Activated CD4-positive, alpha-beta T cell treated with anti-CD3 and anti-CD28 coated beads, Interleukin-2, Interleukin-4, amounts not matched to agents 100 ng/mL and 50 ng/mL, durations not matched to agents 16 hours and 8 hours (primary cell): ENCODE results near the gene SLC7A10.
"Not testable (repeated sequence)": the region's sequence is repeated elsewhere in the genome, so short reads cannot be mapped to it uniquely, and the experiment has no call there.

Experiments
- DNase-seq: peaks from one replicate; pipeline ENCODE4 v3.0.0-alpha.2; 2020; ENCODE audit warnings: low spot score

SLC7A10 gene

DNA sequence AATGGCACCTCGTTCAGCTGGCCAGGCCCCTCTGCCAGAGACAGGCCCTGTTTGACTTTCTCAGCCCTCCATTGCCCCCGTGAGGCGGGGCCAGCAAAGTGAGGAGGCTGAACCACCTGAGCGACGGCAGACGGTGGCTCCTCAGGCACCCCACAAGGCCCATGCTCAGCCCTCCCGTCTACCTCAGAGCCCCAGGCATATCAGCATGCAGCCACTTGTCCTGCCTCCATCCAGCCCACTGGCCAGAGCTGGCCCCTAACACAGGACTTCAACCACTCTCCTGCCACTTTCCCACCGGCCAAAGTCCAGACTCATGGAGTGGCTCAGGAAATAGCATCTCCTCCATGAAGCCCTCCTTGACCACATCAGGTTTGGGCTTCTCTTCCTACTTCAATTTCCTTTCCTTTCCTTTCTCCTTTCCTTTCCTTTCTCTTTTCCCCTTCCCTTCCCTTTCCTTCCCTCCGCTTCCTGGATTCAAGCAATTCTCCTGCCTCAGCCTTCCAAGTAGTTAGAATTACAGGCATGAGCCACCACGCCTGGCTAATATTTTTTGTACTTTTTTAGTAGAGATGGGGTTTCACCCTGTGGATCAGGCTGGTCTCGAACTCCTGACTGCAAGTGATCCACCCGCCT lies 9.3 kb downstream of the SLC7A10 start:
- DNase-seq, result no peak

DNA sequence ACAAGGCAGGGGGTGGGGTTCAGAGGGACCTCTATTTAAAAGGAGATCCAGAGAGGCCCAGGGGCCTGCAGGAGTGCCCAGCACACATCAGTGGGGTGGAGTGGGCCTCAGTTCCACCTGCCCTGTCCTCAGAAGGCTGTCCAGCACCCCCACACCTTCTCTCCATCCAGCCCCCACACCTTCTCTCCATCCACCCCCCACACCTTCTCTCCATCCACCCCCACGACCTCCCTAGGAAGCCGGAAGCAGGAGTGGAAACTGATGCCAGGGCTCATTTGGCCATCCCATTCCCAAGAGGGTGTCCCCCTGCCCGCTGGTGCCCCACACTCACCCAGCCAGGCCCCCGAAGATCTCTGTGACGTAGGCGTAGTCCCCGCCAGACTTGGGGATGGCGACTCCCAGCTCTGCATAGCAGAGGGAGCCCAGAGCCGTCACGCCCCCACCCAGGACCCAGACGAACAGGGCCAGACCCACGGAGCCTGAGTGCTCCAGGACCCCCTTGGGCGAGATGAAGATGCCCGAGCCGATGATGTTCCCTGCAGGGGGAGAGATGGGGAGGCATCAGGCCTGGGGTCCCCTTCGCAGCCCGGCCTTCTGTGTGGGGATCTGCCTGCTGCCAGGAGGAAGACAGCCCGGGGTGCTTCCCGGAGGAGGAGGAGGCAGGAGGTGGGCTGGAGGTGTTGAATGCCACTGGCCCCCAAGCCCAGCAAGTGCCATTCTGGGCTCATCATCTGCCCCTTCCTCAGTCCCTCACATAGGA lies 10.0 kb downstream of the SLC7A10 start:
- DNase-seq, result no peak

DNA sequence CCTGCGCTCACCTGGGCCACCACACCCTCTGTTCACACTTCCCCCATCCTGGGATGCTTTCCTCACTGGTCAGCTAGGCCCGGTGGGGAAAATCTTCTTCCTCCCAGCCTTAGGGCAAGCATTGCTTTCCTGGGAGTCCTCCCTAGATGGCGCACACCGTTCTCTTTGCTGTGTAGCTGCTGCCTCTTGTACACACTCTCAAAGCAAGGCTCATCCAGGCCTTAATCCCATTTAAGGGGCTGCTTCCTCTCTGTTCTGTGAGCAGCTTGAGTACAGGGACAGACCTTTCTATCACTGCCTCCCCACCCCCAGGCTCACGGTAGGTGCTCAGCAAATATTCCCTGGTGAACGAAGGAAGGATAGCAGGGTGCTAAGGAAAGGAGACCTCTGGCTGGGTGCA lies 11.1 kb downstream of the SLC7A10 start:
- DNase-seq, result no peak

DNA sequence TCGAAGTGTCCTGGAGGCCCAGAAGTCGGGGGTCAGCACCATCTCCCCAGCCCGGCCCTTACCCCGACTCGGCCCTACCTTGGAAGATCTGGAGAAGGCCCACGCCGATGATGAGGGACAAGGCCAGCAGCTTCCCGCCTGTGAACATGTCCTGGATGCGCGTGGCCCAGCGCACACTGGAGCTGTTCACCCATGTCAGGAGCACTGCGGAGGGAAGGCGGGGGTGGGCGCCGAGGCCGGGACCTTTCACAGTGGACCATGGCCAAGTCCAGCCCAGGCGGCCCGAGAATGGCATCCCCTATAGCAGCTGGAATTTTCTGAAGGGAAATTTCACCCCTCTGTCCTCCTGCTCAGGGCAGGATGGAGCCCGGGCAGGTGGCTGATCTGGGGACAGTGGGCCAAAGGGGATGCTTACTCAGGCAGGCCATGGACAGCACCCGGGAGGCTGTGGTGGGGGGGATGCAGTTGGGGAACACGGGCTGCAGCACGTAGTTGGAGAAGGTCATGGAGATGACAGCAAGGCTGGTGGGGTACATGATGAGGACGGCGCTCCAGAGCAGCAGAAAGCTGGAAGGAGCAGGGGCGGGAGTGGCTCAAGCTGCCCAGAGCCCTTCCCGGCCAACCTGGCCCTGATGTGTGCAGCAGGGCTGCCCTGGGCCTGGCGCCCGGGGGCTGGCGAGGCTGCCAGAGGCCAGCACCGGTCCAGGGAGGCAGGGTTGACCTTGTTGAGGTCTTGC lies 13.0 kb downstream of the SLC7A10 start:
- no peak for DNase-seq

DNA sequence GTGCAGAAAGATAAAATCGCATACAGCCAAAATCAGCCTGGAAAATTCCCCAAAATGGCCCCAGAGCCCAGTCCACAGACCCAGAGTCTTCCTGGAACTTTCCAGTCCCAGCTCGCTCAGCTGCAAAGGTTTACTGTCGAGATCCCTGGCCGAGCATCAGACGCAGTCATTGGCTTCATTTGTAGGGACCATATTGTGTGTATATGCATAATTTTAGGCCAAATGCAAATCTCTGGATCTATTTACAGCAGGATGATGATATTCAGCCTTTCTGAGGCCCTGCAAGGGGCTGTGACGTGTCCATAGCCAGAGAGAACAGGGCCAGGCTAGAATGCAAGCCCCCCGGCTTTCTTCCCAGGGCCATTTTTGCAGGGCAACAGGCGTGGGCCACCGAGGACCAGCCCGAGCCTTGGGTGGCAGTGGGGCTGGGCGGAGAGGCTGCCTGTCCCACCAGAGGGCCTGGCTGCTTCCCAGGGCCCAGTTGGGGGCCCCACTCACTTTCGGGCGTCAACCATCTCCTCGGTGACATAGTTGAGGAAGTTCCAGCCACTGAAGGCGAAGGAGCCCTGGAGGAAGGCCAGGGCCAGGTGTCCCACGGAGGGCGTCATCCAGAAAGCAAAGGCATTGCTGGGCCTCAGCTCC lies 13.7 kb downstream of the SLC7A10 start:
- no peak for DNase-seq

DNA sequence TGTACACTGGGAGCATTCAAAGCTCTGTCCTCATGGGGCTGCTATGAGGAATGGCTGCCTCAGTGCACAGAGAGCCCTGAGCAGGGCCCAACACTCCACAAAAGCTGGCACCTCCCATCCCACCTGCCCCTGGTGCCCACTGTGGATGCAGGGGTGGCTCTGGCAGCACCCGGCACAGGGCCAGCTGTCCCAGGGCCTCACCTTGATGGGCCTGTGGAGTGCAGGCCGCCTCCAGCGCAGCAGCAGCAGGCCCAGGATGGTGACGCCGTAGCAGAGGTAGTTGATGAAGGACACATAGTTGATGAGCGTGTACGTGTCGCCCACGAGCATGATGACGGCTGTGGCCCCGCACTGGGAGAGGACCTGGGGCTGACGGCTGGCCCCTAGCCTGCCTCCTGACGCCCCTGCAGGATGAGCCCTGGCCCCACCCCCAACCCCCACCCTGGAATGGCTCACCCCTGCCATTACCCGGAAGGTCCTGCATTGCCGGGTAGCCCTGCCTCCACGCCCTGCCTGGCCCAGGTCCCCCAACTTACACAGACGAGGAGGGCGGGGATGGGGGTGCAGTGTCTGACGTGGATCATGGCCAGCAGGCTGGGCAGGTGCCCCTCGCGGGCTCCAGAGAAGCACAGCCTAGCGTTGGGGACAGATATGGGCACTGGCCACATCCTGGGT lies 15.2 kb downstream of the SLC7A10 start:
- DNase-seq, result no peak

DNA sequence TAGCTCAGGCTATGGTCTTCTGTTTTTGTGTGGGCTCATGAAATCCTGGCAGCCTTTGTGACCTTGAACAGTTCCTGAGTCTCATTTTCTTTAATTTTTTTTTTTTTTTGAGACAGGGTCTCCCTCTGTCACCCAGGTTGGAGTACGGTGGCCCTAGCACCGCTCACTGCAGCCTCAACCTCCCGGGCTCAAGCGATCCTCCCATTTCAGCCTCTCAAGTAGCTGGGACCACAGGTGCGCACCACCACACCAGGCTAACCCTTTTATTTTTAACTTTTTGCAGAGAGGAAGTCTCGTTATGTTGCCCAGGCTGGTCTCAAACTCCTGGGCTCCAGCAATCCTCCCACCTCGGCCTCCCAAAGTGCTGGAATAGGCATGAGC lies 15.8 kb downstream of the SLC7A10 start:
- DNase-seq, result not testable (repeated sequence)

DNA sequence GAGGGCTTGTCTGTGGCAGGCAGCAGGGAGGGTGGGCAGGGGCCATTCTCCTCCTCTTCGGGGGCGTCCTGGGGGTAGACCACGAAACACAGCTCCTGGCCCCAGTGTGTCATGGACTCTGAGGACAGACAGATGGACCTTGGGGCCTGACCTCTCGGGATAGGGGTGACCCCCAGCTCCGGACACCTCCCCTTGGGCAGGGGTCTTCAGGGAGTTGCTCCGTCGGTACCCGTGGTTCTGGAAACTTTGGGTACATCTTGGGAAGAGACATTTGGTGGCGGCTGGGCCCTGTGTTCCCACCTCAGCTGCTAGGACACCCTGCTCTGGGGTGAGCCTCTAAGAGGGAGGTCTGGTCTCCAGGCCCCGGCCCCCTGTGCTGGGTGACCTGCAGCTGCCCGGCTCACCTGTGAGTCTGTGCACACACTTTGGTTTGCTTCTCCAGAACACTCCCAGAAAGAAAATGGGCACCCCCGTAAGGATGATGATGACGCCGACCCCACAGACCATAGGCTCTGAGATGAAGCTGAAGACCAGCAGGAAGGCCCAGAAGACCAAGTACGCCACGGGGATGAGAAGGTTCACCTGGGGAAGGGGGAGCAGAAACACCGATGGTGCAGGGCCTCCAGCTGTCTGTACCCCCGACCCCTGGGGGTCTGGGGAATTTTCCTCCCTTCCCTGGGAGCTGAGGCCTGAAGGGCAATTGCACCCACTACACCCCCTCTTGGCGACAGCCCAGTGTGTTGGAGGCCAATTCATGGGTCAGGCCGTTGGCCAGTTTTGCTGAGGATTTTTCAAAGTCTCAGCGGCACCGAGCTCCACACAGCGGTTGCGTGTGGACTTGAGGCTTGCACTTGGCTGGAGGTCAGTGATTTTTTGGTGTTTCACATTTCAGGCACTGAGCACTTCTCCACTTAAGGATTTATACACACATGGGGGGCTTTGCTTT lies 16.5 kb downstream of the SLC7A10 start:
- DNase-seq, result no peak

DNA sequence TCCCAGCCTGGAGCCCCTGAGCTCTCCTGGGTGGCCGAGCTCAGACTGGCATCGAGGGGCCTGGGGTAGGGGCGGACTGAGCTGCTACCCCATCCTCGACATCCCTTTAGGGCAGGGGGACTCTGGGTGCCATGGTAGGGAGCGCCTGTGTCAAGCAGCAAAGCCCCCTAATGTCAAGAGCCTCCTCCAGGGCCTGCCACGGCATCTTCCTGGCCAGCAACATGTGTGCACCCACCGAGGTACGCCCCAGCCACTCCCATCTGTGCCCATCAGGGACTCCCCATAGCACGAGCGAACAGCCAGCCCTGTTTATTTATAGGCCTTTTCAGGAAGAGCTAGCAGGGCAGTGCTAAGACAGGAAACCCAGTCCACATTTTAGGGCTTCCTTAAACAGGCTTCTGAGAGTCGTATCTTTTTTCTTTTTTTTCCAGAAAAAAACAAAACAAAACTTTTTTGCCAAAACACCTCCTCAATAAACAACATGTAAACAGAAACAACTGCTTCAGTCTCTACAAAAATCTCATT lies 17.2 kb downstream of the SLC7A10 start:
- no peak for DNase-seq

DNA sequence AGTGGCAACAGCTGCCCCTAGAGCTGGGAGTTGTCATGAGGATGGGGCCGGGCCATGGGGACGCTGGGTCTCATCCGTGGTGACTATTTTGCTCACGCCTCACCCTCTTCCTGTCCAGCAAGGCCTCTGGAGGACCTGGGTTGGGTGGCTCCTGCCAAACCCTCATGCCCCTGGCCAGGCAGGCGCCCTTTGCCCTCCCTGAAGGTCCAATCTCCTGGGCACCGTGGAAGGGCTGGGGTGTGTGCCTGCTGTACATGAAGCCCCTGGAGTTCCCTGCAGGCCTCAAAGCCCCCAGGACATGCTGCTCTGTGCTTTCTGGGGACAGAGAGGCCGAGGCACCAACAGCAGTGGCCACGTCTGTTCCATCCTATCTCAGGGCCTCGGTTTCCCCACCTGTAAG lies 17.7 kb downstream of the SLC7A10 start:
- no peak for DNase-seq

DNA sequence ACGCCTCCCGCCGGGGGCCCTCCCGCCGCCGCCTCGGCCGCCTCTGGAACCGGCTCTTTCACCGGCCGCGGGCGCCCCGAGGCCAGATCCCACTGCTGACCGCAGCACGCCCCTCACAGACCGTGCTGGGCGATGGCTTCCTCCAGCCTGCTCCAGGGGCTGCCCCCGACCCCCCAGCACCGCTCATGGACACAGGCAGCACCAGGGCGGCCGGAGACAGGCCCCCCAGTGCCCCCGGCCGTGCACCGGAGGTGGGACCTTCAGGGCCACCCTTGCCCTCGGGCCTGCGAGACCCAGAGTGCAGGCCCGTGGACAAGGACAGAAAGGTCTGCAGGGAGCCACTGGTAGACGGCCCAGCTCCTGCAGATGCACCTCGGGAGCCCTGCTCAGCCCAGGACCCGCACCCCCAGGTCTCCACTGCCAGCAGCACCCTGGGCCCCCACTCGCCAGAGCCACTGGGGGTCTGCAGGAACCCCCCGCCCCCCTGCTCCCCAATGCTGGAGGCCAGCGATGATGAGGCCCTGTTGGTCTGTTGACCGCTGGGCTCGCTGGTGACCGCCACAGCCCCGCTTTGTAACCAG lies 18.5 kb downstream of the SLC7A10 start:
- no peak for DNase-seq

DNA sequence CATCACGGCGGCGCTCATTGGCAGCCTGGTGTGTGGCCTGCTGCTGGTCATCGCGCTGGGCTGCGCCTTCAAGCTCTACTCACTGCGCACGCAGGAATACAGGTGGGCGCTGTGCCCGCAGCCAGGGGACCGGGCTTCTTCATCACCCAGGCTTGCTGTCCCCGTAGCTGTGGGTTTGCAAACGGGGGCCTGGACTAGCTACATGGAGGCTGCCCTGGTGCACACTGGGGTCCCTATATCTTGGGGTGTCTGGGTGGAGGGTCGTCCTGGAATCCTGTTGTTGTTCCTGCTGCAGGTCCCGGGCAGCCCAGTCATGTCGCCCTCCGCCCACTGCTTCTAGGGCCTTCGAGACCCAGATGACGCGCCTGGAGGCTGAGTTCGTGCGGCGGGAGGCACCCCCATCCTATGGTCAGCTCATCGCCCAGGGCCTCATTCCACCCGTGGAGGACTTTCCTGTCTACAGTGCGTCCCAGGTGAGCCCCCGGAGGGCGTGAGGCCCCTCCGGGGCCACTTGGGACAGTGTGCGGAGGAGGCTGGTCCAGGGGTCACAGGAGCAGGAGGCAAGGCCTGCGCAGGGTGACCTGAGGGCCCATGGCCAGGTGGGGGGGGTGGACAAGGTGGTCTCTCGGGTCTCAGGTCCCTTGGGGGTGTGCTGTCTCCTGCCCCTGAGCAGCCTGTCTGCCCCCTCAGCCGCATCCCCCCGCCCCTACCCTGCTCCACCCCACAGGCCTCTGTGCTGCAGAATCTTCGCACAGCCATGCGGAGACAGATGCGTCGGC lies 19.2 kb downstream of the SLC7A10 start:
- DNase-seq, result no peak

DNA sequence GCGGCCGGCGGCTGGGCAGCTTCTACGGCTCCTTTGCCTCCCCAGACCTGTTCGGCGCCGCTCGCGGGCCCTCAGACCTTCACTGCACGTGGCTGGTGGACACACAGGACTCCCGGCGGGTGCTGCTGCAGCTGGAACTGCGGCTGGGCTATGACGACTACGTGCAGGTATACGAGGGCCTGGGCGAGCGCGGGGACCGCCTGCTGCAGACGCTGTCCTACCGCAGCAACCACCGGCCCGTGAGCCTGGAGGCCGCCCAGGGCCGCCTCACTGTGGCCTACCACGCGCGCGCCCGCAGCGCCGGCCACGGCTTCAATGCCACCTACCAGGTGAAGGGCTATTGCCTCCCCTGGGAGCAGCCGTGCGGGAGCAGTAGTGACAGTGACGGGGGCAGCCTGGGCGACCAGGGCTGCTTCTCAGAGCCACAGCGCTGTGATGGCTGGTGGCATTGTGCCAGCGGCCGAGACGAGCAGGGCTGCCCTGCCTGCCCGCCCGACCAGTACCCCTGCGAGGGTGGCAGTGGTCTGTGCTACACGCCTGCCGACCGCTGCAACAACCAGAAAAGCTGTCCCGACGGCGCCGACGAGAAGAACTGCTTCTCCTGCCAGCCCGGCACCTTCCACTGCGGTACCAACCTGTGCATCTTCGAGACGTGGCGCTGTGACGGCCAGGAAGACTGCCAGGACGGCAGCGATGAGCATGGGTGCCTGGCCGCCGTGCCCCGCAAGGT lies 20.0 kb downstream of the SLC7A10 start:
- no peak for DNase-seq

DNA sequence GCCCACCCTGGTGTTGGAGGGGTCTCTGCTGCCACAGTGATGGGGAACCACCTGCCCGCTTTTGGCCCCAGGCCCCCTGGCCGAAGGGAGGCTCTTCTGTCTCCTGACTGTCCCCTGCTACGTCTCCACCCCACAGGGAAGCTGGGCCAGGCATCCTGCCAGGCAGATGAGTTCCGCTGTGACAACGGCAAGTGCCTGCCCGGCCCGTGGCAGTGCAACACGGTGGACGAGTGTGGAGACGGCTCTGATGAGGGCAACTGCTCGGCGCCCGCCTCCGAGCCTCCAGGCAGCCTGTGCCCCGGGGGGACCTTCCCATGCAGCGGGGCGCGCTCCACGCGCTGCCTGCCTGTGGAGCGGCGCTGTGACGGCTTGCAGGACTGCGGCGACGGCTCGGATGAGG lies 20.5 kb downstream of the SLC7A10 start:
- DNase-seq, result no peak

DNA sequence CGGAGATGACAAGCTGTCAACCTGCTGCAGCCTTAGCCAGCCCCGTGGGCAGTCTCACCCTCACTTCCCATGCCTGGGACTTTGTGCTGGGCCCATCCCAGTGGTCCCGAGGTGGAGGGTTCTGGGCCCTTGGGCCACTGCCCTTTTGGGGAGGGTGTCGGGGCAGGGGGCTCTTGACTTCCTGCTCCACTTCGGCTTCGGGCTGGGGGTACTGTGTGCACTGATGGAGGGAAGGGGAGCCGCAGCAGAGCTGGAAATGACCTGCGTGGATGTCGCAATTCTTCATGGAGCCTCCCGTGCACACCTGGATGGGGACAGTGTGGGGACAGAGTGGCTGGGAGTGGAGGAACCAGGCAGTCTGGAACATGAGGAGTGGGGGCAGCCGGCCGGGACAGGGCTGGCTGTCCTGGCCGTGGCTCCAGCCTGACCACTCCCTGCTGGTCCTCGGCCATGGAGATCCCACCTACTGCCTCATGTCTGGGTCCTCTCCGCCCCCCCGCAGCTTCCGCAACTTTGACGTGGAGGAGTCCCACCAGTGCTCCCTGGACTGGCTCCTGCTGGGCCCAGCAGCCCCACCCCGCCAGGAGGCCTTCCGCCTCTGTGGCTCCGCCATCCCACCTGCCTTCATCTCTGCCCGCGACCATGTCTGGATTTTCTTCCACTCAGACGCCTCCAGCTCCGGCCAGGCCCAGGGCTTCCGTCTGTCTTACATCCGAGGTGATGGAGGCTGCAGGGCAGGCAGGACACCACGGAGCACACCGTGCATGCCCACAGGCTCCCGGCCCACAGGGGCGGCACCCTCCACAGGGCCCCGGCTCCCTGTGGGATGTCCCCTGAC lies 21.3 kb downstream of the SLC7A10 start:
- no peak for DNase-seq

DNA sequence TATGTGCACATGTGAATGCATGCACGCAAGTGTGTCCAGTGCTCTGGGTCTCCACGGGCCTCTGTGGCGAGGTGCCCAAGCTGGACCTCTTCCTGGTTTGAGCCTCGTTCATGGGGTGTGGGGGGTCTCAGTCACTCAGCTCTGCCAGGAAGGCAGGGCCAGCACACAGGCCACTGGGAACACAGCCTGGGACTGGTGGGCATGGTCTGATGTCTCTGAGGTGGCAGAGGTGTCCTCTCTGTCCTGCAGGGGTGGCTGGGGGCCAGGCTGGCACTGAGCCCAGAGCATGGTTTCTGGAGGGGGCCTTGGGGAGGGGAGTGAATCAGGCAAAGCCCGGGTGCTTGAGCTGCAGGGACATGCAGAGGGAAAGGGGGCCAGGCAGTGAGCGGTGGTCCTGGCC lies 22.1 kb downstream of the SLC7A10 start:
- no peak for DNase-seq

DNA sequence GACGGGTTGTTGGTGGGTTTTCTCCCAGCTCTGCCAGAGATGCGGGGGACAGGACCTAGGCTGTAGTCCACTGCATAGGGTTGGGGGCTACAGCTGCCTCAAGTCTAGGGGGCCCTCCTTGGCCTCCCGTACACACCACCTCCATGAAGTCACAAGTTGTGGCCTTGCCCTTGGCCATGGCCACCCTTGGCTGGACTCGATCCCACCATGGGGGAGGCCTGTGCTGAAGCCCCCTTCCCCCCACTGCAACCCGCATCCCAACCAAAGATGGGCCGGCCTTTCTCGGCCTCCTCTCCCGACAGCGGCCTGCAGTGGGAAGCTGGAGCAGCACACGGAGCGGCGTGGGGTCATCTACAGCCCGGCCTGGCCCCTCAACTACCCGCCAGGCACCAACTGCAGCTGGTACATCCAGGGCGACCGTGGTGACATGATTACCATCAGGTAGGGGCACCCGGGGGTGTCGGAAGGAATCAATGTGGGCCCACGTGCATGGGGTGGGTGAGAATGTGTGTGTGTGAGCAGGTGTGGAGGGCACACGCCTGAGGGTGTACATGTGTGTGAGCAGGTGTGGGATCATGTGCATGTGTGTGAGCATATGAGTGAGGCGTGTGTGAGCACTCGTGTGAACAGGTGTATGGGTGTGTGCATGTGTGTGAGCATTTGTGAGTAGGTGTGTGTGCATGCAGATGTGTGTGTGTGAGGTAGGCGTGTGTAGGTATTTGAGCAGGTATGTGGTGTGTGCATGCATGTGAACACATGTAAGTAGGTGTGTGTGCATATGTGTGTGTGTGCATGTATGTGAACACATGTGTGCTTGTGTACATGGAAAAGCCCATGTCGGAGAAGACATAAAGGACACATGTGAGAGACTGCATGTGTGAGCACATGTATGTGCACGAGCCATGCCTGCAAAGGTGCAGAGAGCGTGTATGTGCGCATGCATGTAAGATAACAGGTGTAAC lies 22.8 kb downstream of the SLC7A10 start:
- DNase-seq, result no peak
